GM23338 (cell line): ENCODE measurements around the gene FGF2. TPM values are rescaled to one million over a fixed set of nuclear protein-coding genes. Genes with fewer than 3 reads are reported as not detected.
A peak's percentile ranks its signal among the peaks of the same experiment; 100 is the strongest.

Source experiments
- ATAC-seq: fragments of 200-7000 bp; cut with Tn5 transposase; 3 replicates; pipeline ENCODE4 v1.9.1; 2020
- DNase-seq: peaks from one replicate; pipeline ENCODE4 v3.0.0-alpha.2; 2015; ENCODE audit warnings: low spot score
- H2AFZ ChIP-seq: fragments of 200-600 bp; sonication (generic); 2 replicates; pipeline ENCODE4 v1.8.0; 2016; ENCODE audit warnings: antibody characterized with exemption, mild to moderate bottlenecking, moderate library complexity
- H3F3A ChIP-seq: fragments of 200-600 bp; sonication (generic); replicated peaks from 2 replicates; pipeline ENCODE4 v1.8.0; 2017; ENCODE audit warnings: antibody characterized with exemption, mixed run types, low read depth
- H3K27ac ChIP-seq: fragments of 200-600 bp; sonication (generic); 2 replicates; pipeline ENCODE4 v1.6.1; 2016; ENCODE audit warnings: low read depth
- H3K27me3 ChIP-seq: fragments of 200-600 bp; sonication (generic); 2 replicates; pipeline ENCODE4 v1.8.0; 2016; ENCODE audit warnings: mild to moderate bottlenecking, mixed run types, moderate library complexity; ENCODE audit not compliant: insufficient read depth
- H3K36me3 ChIP-seq: fragments of 200-600 bp; sonication (generic); 2 replicates; pipeline ENCODE4 v1.8.0; 2016; ENCODE audit warnings: mild to moderate bottlenecking; ENCODE audit not compliant: insufficient read depth
- H3K4me1 ChIP-seq: fragments of 200-600 bp; sonication (generic); 2 replicates; pipeline ENCODE4 v1.8.0; 2016; ENCODE audit warnings: mild to moderate bottlenecking, moderate library complexity; ENCODE audit not compliant: insufficient read depth
- H3K4me2 ChIP-seq: fragments of 200-600 bp; sonication (generic); 2 replicates; pipeline ENCODE4 v1.7.1; 2017; ENCODE audit warnings: mixed run types
- H3K4me3 ChIP-seq: fragments of 200-600 bp; sonication (generic); 2 replicates; pipeline ENCODE4 v1.6.1; 2016; ENCODE audit warnings: mixed run types
- H3K79me2 ChIP-seq: fragments of 200-600 bp; sonication (generic); replicated peaks from 2 replicates; pipeline ENCODE4 v1.8.0; 2017; ENCODE audit warnings: mild to moderate bottlenecking; ENCODE audit not compliant: insufficient read depth
- H3K9me2 ChIP-seq: fragments of 200-600 bp; sonication (generic); 2 replicates; pipeline ENCODE4 v1.8.0; 2017; ENCODE audit not compliant: insufficient read depth
- H4K20me1 ChIP-seq: fragments of 200-600 bp; sonication (generic); replicated peaks from 2 replicates; pipeline ENCODE4 v1.8.0; 2017; ENCODE audit warnings: mild to moderate bottlenecking; ENCODE audit not compliant: insufficient read depth
- H3K27ac Mint-ChIP-seq: 2 replicates; pipeline ENCODE4 v1.8.0; 2020; ENCODE audit warnings: inconsistent platforms, mild to moderate bottlenecking, moderate library complexity, mixed read lengths
- H3K27me3 Mint-ChIP-seq: 3 replicates; pipeline ENCODE4 v1.8.0; 2022; ENCODE audit warnings: low read depth, mild to moderate bottlenecking, moderate library complexity, mixed read lengths, inconsistent platforms; ENCODE audit not compliant: insufficient read depth, poor library complexity
- H3K36me3 Mint-ChIP-seq: 3 replicates; pipeline ENCODE4 v1.8.0; 2021; ENCODE audit warnings: low read depth, mild to moderate bottlenecking, inconsistent platforms, moderate library complexity, mixed read lengths
- H3K4me1 Mint-ChIP-seq: 3 replicates; pipeline ENCODE4 v1.8.0; 2020; ENCODE audit warnings: mild to moderate bottlenecking, inconsistent platforms, mixed read lengths
- H3K4me3 Mint-ChIP-seq: 3 replicates; pipeline ENCODE4 v1.8.0; 2021; ENCODE audit warnings: moderate library complexity, mild to moderate bottlenecking, inconsistent platforms, mixed read lengths
- H3K9me3 Mint-ChIP-seq: 3 replicates; pipeline ENCODE4 v1.8.0; 2020; ENCODE audit warnings: moderate library complexity, mild to moderate bottlenecking, inconsistent platforms, mixed read lengths
- CREB1 ChIP-seq: fragments of 250-450 bp; sonication (Bioruptor Pico); IDR thresholded peaks from 2 replicates; pipeline ENCODE4 v1.5.0; 2020; ENCODE audit warnings: low read depth, mild to moderate bottlenecking, moderate library complexity
- EZH2 ChIP-seq: fragments of 200-600 bp; sonication (generic); IDR thresholded peaks from one replicate; pipeline ENCODE4 v1.8.0; 2017; ENCODE audit warnings: antibody characterized with exemption, mild to moderate bottlenecking, low read depth; ENCODE audit not compliant: unreplicated experiment
- EZH2phosphoT487 ChIP-seq: fragments of 200-600 bp; sonication (generic); IDR thresholded peaks from one replicate; pipeline ENCODE4 v1.8.1; 2018; ENCODE audit warnings: antibody characterized with exemption; ENCODE audit not compliant: unreplicated experiment
- JUNB ChIP-seq: IDR thresholded peaks from one replicate; pipeline ENCODE4 v1.6.1; 2016; ENCODE audit warnings: antibody characterized with exemption; ENCODE audit not compliant: unreplicated experiment
- NANOG ChIP-seq: IDR thresholded peaks from 2 replicates; pipeline ENCODE4 v1.6.1; 2016; ENCODE audit warnings: antibody characterized with exemption, borderline replicate concordance
- POLR2AphosphoS5 ChIP-seq: IDR thresholded peaks from 2 replicates; pipeline ENCODE4 v1.6.1; 2016; ENCODE audit warnings: antibody characterized with exemption, low read depth
- STAT1 ChIP-seq: IDR thresholded peaks from one replicate; pipeline ENCODE4 v1.6.1; 2016; ENCODE audit warnings: antibody characterized with exemption; ENCODE audit not compliant: unreplicated experiment
- ZNF114 ChIP-seq: fragments of 250-450 bp; sonication (Bioruptor Pico); IDR thresholded peaks from 2 replicates; pipeline ENCODE4 v1.5.0; 2020; ENCODE audit warnings: mild to moderate bottlenecking, moderate library complexity
- ZNF331 ChIP-seq: fragments of 250-450 bp; sonication (Bioruptor Pico); IDR thresholded peaks from 2 replicates; pipeline ENCODE4 v1.5.0; 2020; ENCODE audit warnings: low read depth, mild to moderate bottlenecking, moderate library complexity
- polyA plus RNA-seq: library from polyadenylated mRNA; unstranded; fragments of >200 nt; fragmentation: Nextera tagmentation; extraction: Ambion mirVana; gene quantifications from 2 replicates; pipeline ENCODE4 v1.2.1, GENCODE V29; 2016
- total RNA-seq: library from RNA; depleted of rRNA; stranded (reverse); fragments of >200 nt; shearing (Covaris generic); gene quantifications from 2 replicates; pipeline ENCODE4 v1.2.3, GENCODE V29; 2014
- TF ChIP-seq, protein P1 (sequence below), 2 experiments: fragments of 200-600 bp in 1 of 2; sonication (generic) in 1 of 2; conservative IDR thresholded peaks; 2 replicates each; pipeline versions ENCODE4 v1.5.1 to v1.6.1; 2016 to 2017; ENCODE audit warnings: antibody characterized with exemption in 2 of 2, low read depth in 2 of 2, mild to moderate bottlenecking in 2 of 2, moderate library complexity in 1 of 2
- TF ChIP-seq, protein P2 (sequence below): IDR thresholded peaks from one replicate; pipeline ENCODE4 v1.6.1; 2018; ENCODE audit warnings: antibody characterized with exemption; ENCODE audit not compliant: unreplicated experiment
- TF ChIP-seq, protein P3 (sequence below): IDR thresholded peaks from 2 replicates; pipeline ENCODE4 v1.6.1; 2016; ENCODE audit warnings: antibody characterized with exemption

The FGF2 gene
- total and polyA plus RNA-seq, 2 experiments from 2014 or later = 28.3 to 84.4 TPM

DNA sequence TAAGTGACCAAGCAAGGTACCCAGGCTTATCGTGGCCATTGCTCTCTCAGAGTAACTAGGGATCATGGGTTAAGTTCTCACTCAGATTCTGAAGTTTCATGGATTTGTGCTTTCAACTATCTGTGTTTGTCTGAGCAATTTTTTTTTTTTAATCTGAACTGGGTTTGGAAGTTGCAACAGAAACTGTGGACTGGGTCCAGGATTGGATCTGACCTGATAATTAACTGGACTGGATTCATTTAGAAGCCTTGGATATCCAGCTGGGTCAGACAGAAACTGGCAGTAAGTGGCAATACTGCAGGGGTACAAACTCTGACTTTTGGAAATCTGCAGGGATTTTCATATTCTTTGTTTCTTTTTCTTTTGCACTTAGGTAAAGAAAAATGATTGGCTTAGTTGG is 38.7 kb upstream of the FGF2 start (continued):
- TF ChIP-seq, protein P1, sequence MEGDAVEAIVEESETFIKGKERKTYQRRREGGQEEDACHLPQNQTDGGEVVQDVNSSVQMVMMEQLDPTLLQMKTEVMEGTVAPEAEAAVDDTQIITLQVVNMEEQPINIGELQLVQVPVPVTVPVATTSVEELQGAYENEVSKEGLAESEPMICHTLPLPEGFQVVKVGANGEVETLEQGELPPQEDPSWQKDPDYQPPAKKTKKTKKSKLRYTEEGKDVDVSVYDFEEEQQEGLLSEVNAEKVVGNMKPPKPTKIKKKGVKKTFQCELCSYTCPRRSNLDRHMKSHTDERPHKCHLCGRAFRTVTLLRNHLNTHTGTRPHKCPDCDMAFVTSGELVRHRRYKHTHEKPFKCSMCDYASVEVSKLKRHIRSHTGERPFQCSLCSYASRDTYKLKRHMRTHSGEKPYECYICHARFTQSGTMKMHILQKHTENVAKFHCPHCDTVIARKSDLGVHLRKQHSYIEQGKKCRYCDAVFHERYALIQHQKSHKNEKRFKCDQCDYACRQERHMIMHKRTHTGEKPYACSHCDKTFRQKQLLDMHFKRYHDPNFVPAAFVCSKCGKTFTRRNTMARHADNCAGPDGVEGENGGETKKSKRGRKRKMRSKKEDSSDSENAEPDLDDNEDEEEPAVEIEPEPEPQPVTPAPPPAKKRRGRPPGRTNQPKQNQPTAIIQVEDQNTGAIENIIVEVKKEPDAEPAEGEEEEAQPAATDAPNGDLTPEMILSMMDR (conservative IDR thresholded peaks at IDR 0.05; ENCODE audit: low read depth in 2 of 2) = no peak

DNA sequence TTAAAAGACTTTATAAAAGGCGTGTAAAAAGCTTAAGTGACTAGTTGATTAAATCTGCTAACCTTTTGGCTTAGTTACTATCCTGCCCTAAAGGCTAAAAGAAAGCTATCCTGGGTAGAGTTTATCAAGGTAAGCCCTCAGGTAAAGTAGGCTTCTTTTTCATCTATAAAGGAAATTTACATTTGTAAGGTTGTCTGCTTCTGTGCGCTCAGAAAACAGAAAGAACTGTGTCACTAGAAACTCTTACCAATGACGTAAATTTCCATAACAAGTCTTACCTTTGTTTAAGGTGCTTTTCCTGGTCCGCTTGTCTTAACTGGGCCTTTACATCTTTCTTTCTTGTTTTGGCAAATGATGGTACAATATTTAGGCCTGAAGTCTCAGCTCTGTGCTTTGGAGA is 37.7 kb upstream of the FGF2 start:
- H3K4me3 ChIP-seq = no peak overlapping the region

More for the DNA sequence above, 37.7 kb upstream of the FGF2 start:
- peaks cover 8% of the 10 kb centered on the region; the same call in 1 of the 2 replicates for H3F3A ChIP-seq
- H3K27ac ChIP-seq = peak overlapping the region; percentile 78
- H3K79me2 ChIP-seq = no peaks in the 10 kb centered on the region
- peaks cover 54% of the 10 kb centered on the region for H3K4me1 Mint-ChIP-seq
- no peaks in the 10 kb centered on the region for H3K27me3 ChIP-seq
- no peaks in the 10 kb centered on the region for H3K9me2 ChIP-seq
- ATAC-seq (peak; percentile 81), DNase-seq (peak; percentile 56)
- peaks cover 4% of the 10 kb centered on the region; the same call in 2 of the 3 replicates for H3K9me3 Mint-ChIP-seq
- peaks cover 5% of the 10 kb centered on the region; the same call in 2 of the 3 replicates for H3K36me3 Mint-ChIP-seq
- H4K20me1 ChIP-seq = no peaks in the 10 kb centered on the region
- no peak for TF ChIP-seq ZNF331 (CRISPR knock-in tag)
- peak; percentile 43 for TF ChIP-seq CREB1
- TF ChIP-seq, protein P2, sequence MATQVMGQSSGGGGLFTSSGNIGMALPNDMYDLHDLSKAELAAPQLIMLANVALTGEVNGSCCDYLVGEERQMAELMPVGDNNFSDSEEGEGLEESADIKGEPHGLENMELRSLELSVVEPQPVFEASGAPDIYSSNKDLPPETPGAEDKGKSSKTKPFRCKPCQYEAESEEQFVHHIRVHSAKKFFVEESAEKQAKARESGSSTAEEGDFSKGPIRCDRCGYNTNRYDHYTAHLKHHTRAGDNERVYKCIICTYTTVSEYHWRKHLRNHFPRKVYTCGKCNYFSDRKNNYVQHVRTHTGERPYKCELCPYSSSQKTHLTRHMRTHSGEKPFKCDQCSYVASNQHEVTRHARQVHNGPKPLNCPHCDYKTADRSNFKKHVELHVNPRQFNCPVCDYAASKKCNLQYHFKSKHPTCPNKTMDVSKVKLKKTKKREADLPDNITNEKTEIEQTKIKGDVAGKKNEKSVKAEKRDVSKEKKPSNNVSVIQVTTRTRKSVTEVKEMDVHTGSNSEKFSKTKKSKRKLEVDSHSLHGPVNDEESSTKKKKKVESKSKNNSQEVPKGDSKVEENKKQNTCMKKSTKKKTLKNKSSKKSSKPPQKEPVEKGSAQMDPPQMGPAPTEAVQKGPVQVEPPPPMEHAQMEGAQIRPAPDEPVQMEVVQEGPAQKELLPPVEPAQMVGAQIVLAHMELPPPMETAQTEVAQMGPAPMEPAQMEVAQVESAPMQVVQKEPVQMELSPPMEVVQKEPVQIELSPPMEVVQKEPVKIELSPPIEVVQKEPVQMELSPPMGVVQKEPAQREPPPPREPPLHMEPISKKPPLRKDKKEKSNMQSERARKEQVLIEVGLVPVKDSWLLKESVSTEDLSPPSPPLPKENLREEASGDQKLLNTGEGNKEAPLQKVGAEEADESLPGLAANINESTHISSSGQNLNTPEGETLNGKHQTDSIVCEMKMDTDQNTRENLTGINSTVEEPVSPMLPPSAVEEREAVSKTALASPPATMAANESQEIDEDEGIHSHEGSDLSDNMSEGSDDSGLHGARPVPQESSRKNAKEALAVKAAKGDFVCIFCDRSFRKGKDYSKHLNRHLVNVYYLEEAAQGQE = no peak
- no peak for TF ChIP-seq EZH2
- no peak for TF ChIP-seq POLR2AphosphoS5
- TF ChIP-seq ZNF114 (CRISPR knock-in tag) = no peak
- TF ChIP-seq JUNB = no peak
- no peak for TF ChIP-seq EZH2phosphoT487
- TF ChIP-seq NANOG = peak; percentile 73
- no peak for TF ChIP-seq STAT1
- TF ChIP-seq, protein P1 (conservative IDR thresholded peaks at IDR 0.05; ENCODE audit: low read depth in 2 of 2) = no peak
- TF ChIP-seq, protein P3, sequence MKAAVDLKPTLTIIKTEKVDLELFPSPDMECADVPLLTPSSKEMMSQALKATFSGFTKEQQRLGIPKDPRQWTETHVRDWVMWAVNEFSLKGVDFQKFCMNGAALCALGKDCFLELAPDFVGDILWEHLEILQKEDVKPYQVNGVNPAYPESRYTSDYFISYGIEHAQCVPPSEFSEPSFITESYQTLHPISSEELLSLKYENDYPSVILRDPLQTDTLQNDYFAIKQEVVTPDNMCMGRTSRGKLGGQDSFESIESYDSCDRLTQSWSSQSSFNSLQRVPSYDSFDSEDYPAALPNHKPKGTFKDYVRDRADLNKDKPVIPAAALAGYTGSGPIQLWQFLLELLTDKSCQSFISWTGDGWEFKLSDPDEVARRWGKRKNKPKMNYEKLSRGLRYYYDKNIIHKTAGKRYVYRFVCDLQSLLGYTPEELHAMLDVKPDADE = no peak
- peaks cover 36% of the 10 kb centered on the region for H3K4me1 ChIP-seq
- H3K4me3 Mint-ChIP-seq = no peak overlapping the region; the same call in 2 of the 3 replicates
- peak overlapping the region; percentile 50 for H3K4me2 ChIP-seq
- no peaks in the 10 kb centered on the region for H3K36me3 ChIP-seq
- H3K27ac Mint-ChIP-seq = peak overlapping the region; percentile 33
- H3K27me3 Mint-ChIP-seq = peaks cover 11% of the 10 kb centered on the region
- H2AFZ ChIP-seq = no peak overlapping the region
